Adipocyte (in vitro differentiated cells): Measurements from ENCODE around the gene ELAVL2.

Experiments used
- DNase-seq: peaks from one replicate; pipeline ENCODE4 v3.0.0-alpha.2; 2015; ENCODE audit warnings: low read depth
- H3K27me3 ChIP-seq: replicated peaks from 2 replicates; pipeline ENCODE4 v1.7.0; 2013; ENCODE audit warnings: mild to moderate bottlenecking, low read length, moderate library complexity; ENCODE audit not compliant: control insufficient read depth, insufficient read depth
- H3K36me3 ChIP-seq: 2 replicates; pipeline ENCODE4 v1.7.0; 2013; ENCODE audit warnings: low read length, mild to moderate bottlenecking, moderate library complexity; ENCODE audit not compliant: control insufficient read depth, insufficient read depth, severe bottlenecking
- H3K4me1 ChIP-seq: 2 replicates; pipeline ENCODE4 v1.7.0; 2013; ENCODE audit warnings: mild to moderate bottlenecking, low read length, moderate library complexity; ENCODE audit not compliant: control insufficient read depth, insufficient read depth
- H3K4me3 ChIP-seq: 2 replicates; pipeline ENCODE4 v1.7.0; 2013; ENCODE audit warnings: mild to moderate bottlenecking, low read length, moderate library complexity
- H3K9ac ChIP-seq: 2 replicates; pipeline ENCODE4 v1.7.0; 2013; ENCODE audit warnings: mild to moderate bottlenecking, low read length, moderate library complexity
- H3K9me3 ChIP-seq: 2 replicates; pipeline ENCODE4 v1.7.0; 2013; ENCODE audit warnings: mild to moderate bottlenecking, low read length, moderate library complexity; ENCODE audit not compliant: control insufficient read depth

ELAVL2 gene

DNA sequence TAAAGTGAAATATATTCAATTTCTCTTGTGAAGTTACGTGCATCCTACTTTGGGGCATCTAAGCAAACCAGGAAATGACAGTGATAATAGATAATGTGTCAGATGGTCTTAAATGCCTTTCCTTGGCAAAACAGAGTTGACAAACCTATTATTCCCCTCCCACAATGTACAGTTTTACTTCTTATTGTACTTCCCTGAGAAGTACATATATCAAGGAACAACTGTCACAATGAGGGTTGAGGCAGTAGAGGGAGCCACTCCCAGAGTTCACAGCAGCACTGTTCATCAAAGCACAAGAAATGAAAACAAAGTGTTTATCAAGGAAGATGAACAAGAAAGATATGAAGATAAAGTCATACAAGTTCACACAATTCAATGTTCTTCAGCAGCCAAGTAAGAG is 41.1 kb downstream of the ELAVL2 start:
- no peaks in the 10 kb centered on the region for H3K4me1 ChIP-seq
- DNase-seq: no peak
- no peak overlapping the region for H3K9ac ChIP-seq
- H3K36me3 ChIP-seq: no peaks in the 10 kb centered on the region
- no peak overlapping the region for H3K4me3 ChIP-seq
- no peaks in the 10 kb centered on the region for H3K27me3 ChIP-seq
- no peaks in the 10 kb centered on the region for H3K9me3 ChIP-seq

DNA sequence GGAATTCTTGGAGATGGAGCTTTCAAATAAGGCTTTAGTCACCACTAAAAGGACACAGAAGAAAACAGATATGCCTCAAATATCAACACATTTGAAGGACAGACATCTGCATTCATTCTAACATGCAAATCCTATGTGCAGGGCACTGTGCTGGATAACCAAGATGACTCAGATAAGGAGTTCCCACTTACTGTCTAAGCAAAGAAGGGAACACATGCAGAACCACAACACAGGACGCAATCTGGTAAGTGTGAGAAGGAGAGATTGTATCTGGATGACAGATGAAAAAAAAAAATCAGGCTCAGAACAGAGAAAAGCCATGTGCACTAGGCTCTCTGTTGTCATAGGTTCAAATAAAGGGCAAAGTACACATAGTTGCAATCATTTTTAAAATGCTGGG is 42.5 kb downstream of the ELAVL2 start:
- no peaks in the 10 kb centered on the region for H3K9me3 ChIP-seq
- H3K4me1 ChIP-seq: no peaks in the 10 kb centered on the region
- H3K4me3 ChIP-seq: no peak overlapping the region
- DNase-seq: no peak
- no peaks in the 10 kb centered on the region for H3K36me3 ChIP-seq
- H3K9ac ChIP-seq: no peak overlapping the region
- H3K27me3 ChIP-seq: no peaks in the 10 kb centered on the region

DNA sequence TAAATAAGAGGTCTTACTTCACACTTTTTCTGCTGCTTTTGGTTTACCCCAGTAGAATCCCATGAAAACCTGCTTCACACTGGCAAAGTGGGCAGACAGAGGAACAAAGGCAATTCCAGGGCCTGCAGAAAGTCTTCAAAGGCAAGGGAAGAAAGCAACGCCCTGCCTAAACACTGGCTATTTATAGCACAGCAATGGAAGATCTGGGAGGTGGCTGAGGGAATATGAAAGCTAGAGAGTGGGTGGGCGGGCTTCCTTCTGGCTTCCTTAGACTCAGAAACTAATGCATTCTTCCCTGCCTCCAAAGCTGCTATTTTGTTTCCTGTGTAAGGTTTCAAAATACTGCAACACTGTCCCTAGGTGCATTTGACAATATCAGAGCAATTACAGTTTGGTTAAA is 46.8 kb downstream of the ELAVL2 start:
- H3K4me3 ChIP-seq: no peak overlapping the region
- no peak overlapping the region for H3K9ac ChIP-seq
- no peaks in the 10 kb centered on the region for H3K4me1 ChIP-seq
- no peaks in the 10 kb centered on the region for H3K27me3 ChIP-seq
- H3K36me3 ChIP-seq: no peaks in the 10 kb centered on the region
- DNase-seq: peak; percentile 25
- no peaks in the 10 kb centered on the region for H3K9me3 ChIP-seq

DNA sequence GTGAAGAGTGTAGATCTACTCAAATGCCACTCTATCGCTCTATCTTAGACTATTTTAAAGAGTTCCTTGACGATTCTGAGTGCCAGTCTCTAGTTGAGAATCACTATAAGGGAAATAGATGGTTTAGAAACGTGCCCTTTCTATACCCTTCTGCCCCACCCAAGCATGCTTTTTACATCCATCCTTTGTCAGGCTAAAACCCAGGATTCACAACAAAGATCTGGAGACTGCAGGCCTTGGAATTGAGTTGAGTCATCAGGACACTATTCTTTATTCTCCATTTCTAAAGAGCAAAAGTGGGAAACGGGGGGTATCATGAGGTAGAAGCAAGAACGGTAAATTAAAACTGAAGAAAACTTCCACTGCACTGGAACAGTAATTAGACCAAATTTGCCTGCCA is 48.7 kb downstream of the ELAVL2 start:
- H3K4me1 ChIP-seq: no peaks in the 10 kb centered on the region
- no peaks in the 10 kb centered on the region for H3K36me3 ChIP-seq
- H3K4me3 ChIP-seq: no peak overlapping the region
- no peak overlapping the region for H3K9ac ChIP-seq
- H3K9me3 ChIP-seq: no peaks in the 10 kb centered on the region
- H3K27me3 ChIP-seq: no peaks in the 10 kb centered on the region
- DNase-seq: no peak

DNA sequence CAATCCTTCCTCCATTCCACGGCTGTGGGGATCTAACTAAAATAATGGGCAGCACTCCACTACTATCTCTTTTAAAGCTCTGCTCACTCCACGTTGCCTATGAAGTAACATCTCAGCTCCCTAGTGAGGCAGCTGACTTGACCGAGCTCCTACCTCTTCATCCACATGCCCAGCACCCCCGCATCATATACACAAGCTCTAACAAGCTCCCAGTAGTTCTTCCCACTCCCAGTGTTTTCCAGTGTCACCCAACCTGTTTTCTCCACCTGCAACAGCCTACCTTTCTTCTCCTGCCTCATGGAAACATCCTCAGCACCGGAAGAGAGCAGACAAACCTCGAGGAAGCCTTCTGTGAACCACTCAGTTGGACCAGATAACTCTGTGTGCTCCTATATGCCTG is 50.5 kb downstream of the ELAVL2 start:
- Histone ChIP-seq H3K9ac (no peak overlapping the region), H3K4me3 (no peak overlapping the region), H3K36me3 (no peaks in the 10 kb centered on the region), H3K4me1 (no peaks in the 10 kb centered on the region), H3K9me3 (no peaks in the 10 kb centered on the region), H3K27me3 (no peaks in the 10 kb centered on the region)
- DNase-seq: no peak

DNA sequence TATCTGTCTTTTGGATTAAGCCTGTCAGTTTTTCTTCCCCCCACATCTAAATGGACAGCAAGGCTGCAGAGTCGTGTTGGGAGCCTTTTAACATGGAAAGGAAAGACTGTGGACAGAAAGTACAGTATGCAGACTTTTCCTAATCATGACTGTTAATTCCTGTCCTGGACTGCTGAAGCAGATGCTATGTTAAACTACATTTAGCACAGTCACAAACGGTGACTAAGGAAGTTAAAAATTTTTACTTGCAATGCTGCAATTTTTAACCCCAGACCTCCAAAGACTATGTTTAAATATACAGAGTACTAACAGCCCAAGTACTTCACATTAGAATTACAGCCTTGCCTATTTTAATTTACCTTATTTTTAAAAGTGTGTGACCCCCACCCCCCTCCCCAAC is 51.8 kb downstream of the ELAVL2 start:
- H3K9ac ChIP-seq: no peak overlapping the region
- DNase-seq: peak; percentile 61
- H3K4me1 ChIP-seq: no peaks in the 10 kb centered on the region
- H3K36me3 ChIP-seq: no peaks in the 10 kb centered on the region
- H3K27me3 ChIP-seq: no peaks in the 10 kb centered on the region
- H3K9me3 ChIP-seq: no peaks in the 10 kb centered on the region
- no peak overlapping the region for H3K4me3 ChIP-seq

DNA sequence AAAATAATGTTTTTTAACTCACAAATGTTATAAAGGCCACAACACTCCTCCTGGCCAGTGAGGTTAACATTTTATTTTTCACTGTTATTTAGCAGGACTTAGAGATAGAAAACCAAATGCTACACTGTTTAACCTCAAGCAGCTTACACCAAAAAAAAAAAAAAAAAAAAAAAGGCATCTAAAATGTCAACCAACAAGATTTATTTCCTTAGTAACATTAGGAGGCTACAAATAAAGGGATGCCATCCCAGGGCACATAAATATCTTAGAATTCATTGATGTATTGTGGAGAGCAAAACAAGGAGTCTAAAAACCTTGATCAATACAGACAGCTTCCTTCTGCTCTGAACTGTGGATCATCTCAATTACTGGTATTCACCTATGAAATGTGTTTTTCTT is 53.7 kb downstream of the ELAVL2 start:
- Histone ChIP-seq H3K4me3 (no peak overlapping the region), H3K4me1 (no peaks in the 10 kb centered on the region)
- no peak for DNase-seq

DNA sequence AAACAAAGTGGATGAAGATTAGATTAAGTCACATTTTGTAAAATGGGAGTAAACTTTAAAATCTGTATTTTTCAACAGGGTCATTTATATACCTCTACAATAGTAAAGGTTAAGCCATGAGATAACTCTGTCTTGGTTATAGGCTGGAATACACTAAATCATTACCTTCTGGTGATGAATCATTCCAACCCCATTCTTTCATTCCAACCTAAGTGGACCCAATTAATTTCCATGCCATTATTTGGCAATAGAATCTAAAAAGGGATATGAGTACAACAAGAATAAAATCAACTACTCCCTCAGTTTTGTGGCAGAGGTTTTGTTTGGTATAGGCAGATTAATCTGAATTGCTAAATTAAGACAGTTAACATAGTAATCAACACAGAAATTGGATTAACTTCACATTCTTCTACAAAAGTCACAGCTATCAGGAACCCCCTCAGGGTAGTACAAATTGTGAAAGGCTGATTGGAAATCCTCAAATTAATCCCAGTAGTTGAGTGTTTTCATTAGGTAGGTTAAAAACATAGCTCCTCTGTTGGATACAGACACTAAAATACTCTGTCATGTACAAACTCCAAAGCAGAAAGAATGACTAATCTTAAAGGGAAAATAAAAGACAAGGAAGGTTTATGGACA is 54.2 kb downstream of the ELAVL2 start:
- no peaks in the 10 kb centered on the region for H3K27me3 ChIP-seq
- H3K4me1 ChIP-seq: no peaks in the 10 kb centered on the region
- H3K9ac ChIP-seq: no peak overlapping the region
- H3K9me3 ChIP-seq: no peaks in the 10 kb centered on the region
- no peaks in the 10 kb centered on the region for H3K36me3 ChIP-seq
- DNase-seq: peak; percentile 54
- no peak overlapping the region for H3K4me3 ChIP-seq

More for the DNA sequence above, 53.7 kb downstream of the ELAVL2 start:
- H3K36me3 ChIP-seq: no peaks in the 10 kb centered on the region
- no peak overlapping the region for H3K9ac ChIP-seq
- no peaks in the 10 kb centered on the region for H3K9me3 ChIP-seq
- H3K27me3 ChIP-seq: no peaks in the 10 kb centered on the region

DNA sequence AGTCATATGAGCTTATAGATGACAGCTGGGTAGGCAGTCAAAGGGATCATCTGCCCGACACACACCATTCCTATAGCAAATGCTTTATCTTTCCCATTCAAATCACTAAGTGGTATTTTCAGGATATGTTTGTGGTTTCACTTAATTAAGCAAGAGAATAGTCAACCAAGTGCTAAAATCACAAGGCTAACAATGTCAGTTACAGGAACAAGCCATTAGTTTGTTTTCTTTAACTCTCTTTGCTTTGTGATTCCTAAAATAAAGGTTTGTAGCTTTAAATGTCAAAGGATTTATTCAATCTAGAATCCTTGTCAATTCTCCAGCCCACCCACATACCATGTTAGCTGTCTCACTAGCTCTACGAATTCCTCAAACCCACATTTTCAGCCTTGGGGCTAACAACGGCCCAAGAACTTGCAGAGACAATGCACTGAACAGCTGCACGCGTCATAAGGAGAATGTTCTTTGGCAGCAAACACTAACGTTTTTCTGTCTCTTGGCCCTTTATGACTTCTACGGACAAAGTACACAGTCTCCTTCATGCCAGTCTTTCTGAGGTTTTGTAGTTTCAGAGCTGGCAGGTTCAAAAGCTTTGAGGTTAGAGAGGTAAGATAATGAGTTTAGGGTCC is 56.6 kb downstream of the ELAVL2 start:
- Histone ChIP-seq H3K9ac (no peak overlapping the region), H3K4me3 (no peak overlapping the region), H3K9me3 (no peaks in the 10 kb centered on the region), H3K36me3 (no peaks in the 10 kb centered on the region), H3K4me1 (no peaks in the 10 kb centered on the region), H3K27me3 (no peaks in the 10 kb centered on the region)
- DNase-seq: peak; percentile 96

DNA sequence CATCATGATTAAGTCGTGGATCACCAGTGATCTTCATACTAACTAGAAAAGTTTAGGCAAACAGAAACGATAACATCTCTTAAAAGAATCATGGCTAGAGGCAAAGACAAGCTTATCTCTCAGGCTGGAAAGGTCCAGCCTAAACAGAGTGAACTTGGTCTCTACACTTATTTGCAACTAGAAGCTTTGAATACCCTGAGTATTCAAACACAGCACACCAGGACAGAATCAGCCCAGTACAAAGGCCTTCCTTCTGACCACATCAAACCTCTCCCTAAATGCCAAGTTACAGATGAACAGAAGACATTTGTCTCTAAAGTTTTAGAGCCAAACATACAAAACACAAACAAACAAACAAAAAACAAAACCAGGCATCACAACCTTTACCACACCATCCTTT is 57.2 kb downstream of the ELAVL2 start:
- Histone ChIP-seq H3K4me1 (no peaks in the 10 kb centered on the region), H3K36me3 (no peaks in the 10 kb centered on the region), H3K27me3 (no peaks in the 10 kb centered on the region), H3K9ac (no peak overlapping the region), H3K9me3 (no peaks in the 10 kb centered on the region), H3K4me3 (no peak overlapping the region)
- peak; percentile 27 for DNase-seq

DNA sequence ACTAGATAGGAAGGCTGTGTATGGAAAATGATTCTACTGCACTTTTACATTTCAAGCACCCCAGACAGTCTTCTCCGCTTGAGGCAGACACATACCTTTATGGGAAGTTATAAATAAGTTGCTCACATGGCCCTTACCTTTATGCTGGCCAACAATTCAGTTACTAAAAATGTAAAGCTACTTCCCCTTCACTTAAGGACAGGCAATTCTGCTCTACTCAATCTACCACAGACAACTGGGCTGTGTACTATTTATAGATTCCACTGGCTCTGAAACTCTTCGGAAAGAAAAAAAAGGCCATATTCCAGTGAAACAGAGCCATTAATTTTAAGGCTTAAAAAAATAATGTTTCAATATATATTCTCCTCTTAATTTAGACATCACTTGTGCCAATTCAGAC is 59.4 kb downstream of the ELAVL2 start:
- H3K4me3 ChIP-seq: no peak overlapping the region
- H3K9me3 ChIP-seq: no peaks in the 10 kb centered on the region
- no peaks in the 10 kb centered on the region for H3K36me3 ChIP-seq
- no peaks in the 10 kb centered on the region for H3K4me1 ChIP-seq
- H3K27me3 ChIP-seq: no peaks in the 10 kb centered on the region
- no peak overlapping the region for H3K9ac ChIP-seq
- no peak for DNase-seq

DNA sequence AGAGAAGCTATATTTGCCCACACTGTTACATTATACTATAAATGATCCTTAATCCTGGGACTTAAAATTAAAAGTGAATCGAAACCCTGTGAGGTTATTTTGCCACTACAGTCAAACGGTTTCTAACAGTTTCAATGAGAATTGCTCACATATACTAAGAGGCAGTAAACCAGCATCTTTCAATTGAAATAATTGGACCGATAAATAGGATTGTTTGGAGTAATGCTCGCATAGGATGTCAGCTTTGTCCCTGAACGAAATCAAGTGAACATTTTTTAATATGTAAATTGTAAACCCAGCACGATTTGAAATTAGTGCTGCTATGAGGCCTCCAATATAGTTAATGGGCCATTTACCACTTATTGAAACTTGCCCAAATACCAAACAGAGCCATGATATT is 60.5 kb downstream of the ELAVL2 start:
- DNase-seq: no peak
- Histone ChIP-seq H3K9me3 (no peaks in the 10 kb centered on the region), H3K27me3 (no peaks in the 10 kb centered on the region), H3K36me3 (no peaks in the 10 kb centered on the region), H3K4me1 (no peaks in the 10 kb centered on the region), H3K9ac (no peak overlapping the region), H3K4me3 (no peak overlapping the region)
